K562 (cell line): ENCODE data around the gene GLYATL1B. TPM values are rescaled to one million over a fixed set of nuclear protein-coding genes. Genes with fewer than 3 reads are reported as not detected.

ENCODE experiments used
- RBM14 ChIP-seq: fragments of 200-400 bp; formaldehyde crosslinking; IDR thresholded peaks from 2 replicates; pipeline ENCODE4 v1.6.1; 2018; ENCODE audit warnings: low read depth, mild to moderate bottlenecking, low read length, moderate library complexity, borderline replicate concordance; ENCODE audit not compliant: insufficient read depth
- RBM34 ChIP-seq: fragments of 200-400 bp; formaldehyde crosslinking; IDR thresholded peaks from 2 replicates; pipeline ENCODE4 v1.6.1; 2018; ENCODE audit warnings: low read length, borderline replicate concordance; ENCODE audit not compliant: insufficient read depth
- SRSF1 ChIP-seq: fragments of 200-400 bp; formaldehyde crosslinking; IDR thresholded peaks from 2 replicates; pipeline ENCODE4 v1.6.1; 2017; ENCODE audit warnings: mild to moderate bottlenecking, low read depth, low read length, moderate library complexity
- ZBED1 ChIP-seq: IDR thresholded peaks from 2 replicates; pipeline ENCODE4 v1.6.1; 2014
- polyA plus RNA-seq, 8 experiments: library from polyadenylated mRNA; depleted of rRNA in 4 of 8; stranded (reverse) in 5 of 8; unstranded in 3 of 8; fragments of >200 nt; fragmentation: Nextera tagmentation in 2 of 8; fragmentation: Illumina TruSeq in 1 of 8; extraction: Ambion mirVana in 2 of 8; extraction: Trizol in 1 of 8; gene quantifications; 2 replicates each; pipeline versions ENCODE4 v1.2.1 to v1.2.3, GENCODE V29; 2011 to 2014; ENCODE audit warnings: inconsistent platforms in 1 of 8, missing spikeins in 1 of 8
- total RNA-seq, 7 experiments: library from RNA; depleted of rRNA in 6 of 7; stranded (reverse); fragments of >200 nt in 6 of 7; fragmentation: Illumina TruSeq in 2 of 7; extraction: Trizol in 2 of 7; gene quantifications; 2 replicates each; pipeline versions ENCODE4 v1.2.1 to v1.2.3, GENCODE V29; 2011 to 2021; ENCODE audit warnings: low replicate concordance in 1 of 7
- TF ChIP-seq, protein P1 (sequence below), 2 experiments: fragments of 450-650 bp; IDR thresholded peaks; 2 replicates each; pipeline ENCODE4 v1.6.1; 2016; ENCODE audit warnings: mild to moderate bottlenecking in 2 of 2, borderline replicate concordance in 1 of 2, low read depth in 1 of 2, moderate library complexity in 1 of 2
- TF ChIP-seq, protein P2 (sequence below), 2 experiments: fragments of 450-650 bp; formaldehyde crosslinking in 1 of 2; IDR thresholded peaks; 2 replicates each; pipeline versions ENCODE4 v1.4.0 to v1.6.1; 2014 to 2020; ENCODE audit warnings: mild to moderate bottlenecking in 2 of 2, borderline replicate concordance in 1 of 2, low read depth in 1 of 2

Gene GLYATL1B
- total and polyA plus RNA-seq, 9 of the 15 experiments (the other 6 are each of a cell fraction or from before 2014, with no cell fraction given) = not detected

GRCh38 chr11:59069087-59069486 is 17.0 kb upstream of the GLYATL1B start (continued):
- TF ChIP-seq RBM14 (no peak), SRSF1 (no peak), ZBED1 (no peak), RBM34 (no peak)
- TF ChIP-seq, protein P1, sequence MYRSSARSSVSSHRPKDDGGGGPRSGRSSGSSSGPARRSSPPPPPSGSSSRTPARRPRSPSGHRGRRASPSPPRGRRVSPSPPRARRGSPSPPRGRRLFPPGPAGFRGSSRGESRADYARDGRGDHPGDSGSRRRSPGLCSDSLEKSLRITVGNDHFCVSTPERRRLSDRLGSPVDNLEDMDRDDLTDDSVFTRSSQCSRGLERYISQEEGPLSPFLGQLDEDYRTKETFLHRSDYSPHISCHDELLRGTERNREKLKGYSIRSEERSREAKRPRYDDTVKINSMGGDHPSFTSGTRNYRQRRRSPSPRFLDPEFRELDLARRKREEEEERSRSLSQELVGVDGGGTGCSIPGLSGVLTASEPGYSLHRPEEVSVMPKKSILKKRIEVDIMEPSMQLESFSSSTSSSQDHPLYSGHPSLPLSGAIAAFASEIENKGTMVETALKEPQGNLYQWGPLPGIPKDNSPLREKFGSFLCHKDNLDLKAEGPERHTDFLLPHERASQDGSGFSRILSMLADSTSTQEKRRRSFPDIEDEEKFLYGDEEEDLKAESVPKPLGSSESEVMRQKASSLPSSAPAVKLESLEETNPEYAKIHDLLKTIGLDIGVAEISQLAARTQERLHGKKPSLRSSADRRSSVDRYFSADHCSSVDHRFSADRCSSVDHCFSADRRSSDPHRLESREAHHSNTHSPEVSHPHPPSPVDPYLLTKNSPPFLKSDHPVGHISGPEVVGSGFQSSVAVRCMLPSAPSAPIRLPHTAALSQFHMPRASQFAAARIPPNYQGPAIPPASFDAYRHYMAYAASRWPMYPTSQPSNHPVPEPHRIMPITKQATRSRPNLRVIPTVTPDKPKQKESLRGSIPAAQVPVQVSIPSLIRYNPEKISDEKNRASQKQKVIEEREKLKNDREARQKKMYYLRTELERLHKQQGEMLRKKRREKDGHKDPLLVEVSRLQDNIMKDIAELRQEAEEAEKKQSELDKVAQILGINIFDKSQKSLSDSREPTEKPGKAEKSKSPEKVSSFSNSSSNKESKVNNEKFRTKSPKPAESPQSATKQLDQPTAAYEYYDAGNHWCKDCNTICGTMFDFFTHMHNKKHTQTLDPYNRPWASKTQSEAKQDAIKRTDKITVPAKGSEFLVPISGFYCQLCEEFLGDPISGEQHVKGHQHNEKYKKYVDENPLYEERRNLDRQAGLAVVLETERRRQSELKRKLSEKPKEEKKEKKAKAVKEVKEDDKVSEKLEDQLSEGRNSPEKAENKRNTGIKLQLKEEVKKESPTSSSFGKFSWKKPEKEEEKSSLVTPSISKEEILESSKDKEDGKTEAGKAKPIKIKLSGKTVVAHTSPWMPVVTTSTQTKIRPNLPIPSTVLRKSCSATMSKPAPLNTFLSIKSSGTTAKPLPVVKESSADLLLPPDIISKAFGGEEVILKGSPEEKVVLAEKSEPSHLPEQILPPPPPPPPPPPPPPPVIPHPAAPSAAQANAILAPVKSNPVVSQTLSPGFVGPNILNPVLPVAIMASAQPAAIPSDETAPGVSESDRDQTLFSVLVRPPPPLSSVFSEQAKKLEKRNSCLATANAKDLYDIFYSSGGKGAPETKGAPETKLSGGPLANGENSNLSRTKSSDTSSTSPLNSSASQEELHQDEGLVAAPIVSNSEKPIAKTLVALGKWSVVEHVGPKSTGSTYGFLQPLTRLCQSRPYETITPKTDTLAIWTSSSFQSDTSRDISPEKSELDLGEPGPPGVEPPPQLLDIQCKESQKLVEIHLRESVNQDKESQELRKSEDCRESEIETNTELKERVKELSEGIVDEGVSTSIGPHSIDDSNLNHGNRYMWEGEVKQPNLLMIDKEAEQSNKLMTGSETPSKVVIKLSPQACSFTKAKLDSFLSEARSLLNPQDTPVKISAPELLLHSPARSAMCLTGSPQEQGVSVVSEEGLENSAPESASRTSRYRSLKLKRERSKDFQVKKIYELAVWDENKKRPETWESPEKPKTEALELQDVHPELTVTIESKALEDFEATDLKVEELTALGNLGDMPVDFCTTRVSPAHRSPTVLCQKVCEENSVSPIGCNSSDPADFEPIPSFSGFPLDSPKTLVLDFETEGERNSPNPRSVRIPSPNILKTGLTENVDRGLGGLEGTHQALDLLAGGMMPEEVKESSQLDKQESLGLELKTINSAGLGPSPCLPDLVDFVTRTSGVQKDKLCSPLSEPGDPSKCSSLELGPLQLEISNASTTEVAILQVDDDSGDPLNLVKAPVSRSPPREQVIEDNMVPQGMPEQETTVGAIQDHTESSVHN (IDR thresholded peaks at IDR 0.05; ENCODE audit: borderline replicate concordance in 1 of 2, low read depth in 1 of 2) = no peak
- TF ChIP-seq, protein P2, sequence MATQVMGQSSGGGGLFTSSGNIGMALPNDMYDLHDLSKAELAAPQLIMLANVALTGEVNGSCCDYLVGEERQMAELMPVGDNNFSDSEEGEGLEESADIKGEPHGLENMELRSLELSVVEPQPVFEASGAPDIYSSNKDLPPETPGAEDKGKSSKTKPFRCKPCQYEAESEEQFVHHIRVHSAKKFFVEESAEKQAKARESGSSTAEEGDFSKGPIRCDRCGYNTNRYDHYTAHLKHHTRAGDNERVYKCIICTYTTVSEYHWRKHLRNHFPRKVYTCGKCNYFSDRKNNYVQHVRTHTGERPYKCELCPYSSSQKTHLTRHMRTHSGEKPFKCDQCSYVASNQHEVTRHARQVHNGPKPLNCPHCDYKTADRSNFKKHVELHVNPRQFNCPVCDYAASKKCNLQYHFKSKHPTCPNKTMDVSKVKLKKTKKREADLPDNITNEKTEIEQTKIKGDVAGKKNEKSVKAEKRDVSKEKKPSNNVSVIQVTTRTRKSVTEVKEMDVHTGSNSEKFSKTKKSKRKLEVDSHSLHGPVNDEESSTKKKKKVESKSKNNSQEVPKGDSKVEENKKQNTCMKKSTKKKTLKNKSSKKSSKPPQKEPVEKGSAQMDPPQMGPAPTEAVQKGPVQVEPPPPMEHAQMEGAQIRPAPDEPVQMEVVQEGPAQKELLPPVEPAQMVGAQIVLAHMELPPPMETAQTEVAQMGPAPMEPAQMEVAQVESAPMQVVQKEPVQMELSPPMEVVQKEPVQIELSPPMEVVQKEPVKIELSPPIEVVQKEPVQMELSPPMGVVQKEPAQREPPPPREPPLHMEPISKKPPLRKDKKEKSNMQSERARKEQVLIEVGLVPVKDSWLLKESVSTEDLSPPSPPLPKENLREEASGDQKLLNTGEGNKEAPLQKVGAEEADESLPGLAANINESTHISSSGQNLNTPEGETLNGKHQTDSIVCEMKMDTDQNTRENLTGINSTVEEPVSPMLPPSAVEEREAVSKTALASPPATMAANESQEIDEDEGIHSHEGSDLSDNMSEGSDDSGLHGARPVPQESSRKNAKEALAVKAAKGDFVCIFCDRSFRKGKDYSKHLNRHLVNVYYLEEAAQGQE (IDR thresholded peaks at IDR 0.05; ENCODE audit: borderline replicate concordance) = no peak
- TF ChIP-seq, protein P2 (CRISPR knock-in tag; IDR thresholded peaks at IDR 0.05; ENCODE audit: low read depth) = no peak
